Measurements from ENCODE around the gene RNF186.
"Not testable (repeated sequence)": the region's sequence is repeated elsewhere in the genome, so short reads cannot be mapped to it uniquely, and the experiment has no call there.

RNF186 gene

DNA sequence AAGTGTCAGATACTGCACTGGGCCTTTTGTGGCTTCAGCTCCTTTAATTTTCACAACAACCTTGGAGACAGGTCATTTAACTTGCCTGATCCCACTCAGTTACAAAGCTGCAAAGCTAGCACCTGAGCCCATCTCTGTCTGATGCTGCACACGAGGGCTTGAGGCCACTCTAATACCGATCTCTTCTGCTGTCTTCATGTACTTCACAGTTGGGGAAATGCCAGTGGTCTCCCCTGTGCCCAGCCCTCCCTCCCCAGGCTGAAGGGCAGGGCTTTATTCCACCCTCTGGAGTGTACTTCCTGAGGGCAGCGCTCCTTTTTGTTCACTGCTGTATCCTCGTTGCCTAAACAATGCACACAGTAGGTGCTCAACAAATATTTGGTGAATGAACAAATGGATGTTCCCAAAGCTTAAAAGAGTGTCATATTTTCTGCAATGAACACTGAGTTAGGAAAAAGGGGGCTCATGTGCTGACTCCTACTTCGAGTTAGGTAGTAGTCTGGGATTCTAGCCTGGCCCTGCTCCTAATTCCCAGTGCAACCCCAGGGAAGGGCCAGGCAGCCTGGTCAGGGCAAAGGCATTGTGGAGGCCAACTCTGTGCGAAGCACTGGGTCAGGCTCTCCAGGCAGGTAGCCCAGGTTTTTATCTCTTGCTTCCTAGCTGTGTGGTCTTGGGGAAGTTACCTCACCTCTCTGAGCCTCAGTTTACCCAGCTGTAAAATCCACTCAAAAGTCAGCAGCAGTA, 16.4 kb downstream of the RNF186 start:
- Histone ChIP-seq H3K4me1 (ENCODE audit: control extremely low read depth in 1 of 4, control insufficient read depth in 4 of 4, insufficient read depth in 4 of 4, low read length in 3 of 4) (peaks cover 0 to 14% (median 12%) of the 10 kb centered on the region in 4 experiments), H3K27me3 (replicated peaks in 2 of 5; ENCODE audit: control insufficient read depth in 4 of 5, insufficient read depth in 5 of 5, low read length in 4 of 5) (no peaks in the 10 kb centered on the region), H3K4me3 (ENCODE audit: control insufficient read depth in 1 of 7, extremely low read depth in 1 of 7, insufficient read depth in 4 of 7, low read depth in 2 of 7, low read length in 6 of 7) (peak overlapping the region in 6 of 7 experiments; percentile 50 to 83 (median 70)), H3K27ac (ENCODE audit: insufficient read depth in 1 of 2, low read depth in 1 of 2, low read length in 2 of 2, poor library complexity in 1 of 2, severe bottlenecking in 2 of 2) (peak overlapping the region in 1 of 2 experiments; percentile 25), H3K9me3 (ENCODE audit: control extremely low read depth in 1 of 5, control insufficient read depth in 4 of 5, insufficient read depth in 2 of 5, low read depth in 1 of 5, low read length in 4 of 5) (no peaks in the 10 kb centered on the region), H3K36me3 (ENCODE audit: control insufficient read depth in 4 of 4, insufficient read depth in 4 of 4, low read length in 3 of 4) (peaks cover 0 to 5% (median under 1%) of the 10 kb centered on the region in 4 experiments)
- 89% methylated on average over 3 of the region's 6 CpGs for WGBS (ENCODE audit: insufficient coverage)
- ChIA-PET CTCF (no interaction called here), POLR2A (no interaction called here)
- no peak for DNase-seq

DNA sequence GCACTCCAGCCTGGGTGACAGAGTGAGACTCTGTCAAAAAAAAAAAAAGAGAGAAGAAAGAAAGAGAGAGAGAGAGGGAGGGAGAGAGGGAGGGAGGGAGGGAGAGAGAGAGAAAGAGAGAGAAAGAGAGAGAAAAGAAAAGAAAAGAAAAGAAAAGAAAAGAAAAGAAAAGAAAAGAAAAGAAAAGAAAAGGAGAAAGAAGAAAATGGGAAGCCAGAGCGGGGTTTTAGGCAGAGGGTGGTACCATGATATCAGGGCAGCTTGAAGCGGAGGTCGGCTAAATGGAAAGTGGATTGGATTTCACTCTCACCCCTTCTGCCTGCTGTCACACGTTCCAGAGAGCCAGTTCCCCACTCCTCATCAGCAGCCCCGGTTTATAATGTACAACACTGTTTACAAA, 17.3 kb downstream of the RNF186 start:
- no peaks in the 10 kb centered on the region for H3K9me3 ChIP-seq (ENCODE audit: control extremely low read depth in 1 of 5, control insufficient read depth in 4 of 5, insufficient read depth in 2 of 5, low read depth in 1 of 5, low read length in 4 of 5)
- WGBS (ENCODE audit: insufficient coverage): 100% methylated on average over 2 of the region's 5 CpGs
- peaks cover 0 to 11% (median 2%) of the 10 kb centered on the region in 4 experiments for H3K36me3 ChIP-seq (ENCODE audit: control insufficient read depth in 4 of 4, insufficient read depth in 4 of 4, low read length in 3 of 4)
- no peaks in the 10 kb centered on the region for H3K27me3 ChIP-seq (replicated peaks in 2 of 5; ENCODE audit: control insufficient read depth in 4 of 5, insufficient read depth in 5 of 5, low read length in 4 of 5)
- DNase-seq: no peak
- ChIA-PET CTCF (no interaction called here), POLR2A (no interaction called here)
- H3K27ac ChIP-seq (ENCODE audit: insufficient read depth in 1 of 2, low read depth in 1 of 2, low read length in 2 of 2, poor library complexity in 1 of 2, severe bottlenecking in 2 of 2): no peak overlapping the region
- no peak overlapping the region for H3K4me3 ChIP-seq (ENCODE audit: control insufficient read depth in 1 of 7, extremely low read depth in 1 of 7, insufficient read depth in 4 of 7, low read depth in 2 of 7, low read length in 6 of 7)
- peaks cover 0 to 14% (median 12%) of the 10 kb centered on the region in 4 experiments for H3K4me1 ChIP-seq (ENCODE audit: control extremely low read depth in 1 of 4, control insufficient read depth in 4 of 4, insufficient read depth in 4 of 4, low read length in 3 of 4)

DNA sequence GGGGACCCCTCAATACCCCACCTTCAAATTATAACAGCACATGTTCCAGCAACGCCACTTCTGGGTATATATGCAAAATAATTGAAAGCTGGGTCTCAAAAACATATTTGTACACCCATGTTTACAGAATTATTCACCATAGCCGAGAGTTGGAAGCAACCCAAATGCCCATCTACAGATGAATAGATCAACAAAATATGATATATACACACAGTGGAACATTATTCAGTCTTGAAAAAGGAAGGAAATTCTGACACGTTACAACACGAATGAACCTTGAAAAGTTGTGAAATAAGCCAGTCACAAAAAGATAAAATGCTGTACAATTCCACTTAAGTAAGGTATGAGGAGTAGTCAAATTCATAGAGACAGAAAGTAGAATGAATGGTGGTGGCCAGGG, 20.5 kb downstream of the RNF186 start:
- WGBS (ENCODE audit: insufficient coverage): 94% methylated on average over 3 of the region's 4 CpGs
- Histone ChIP-seq H3K27me3 (replicated peaks in 2 of 5; ENCODE audit: control insufficient read depth in 4 of 5, insufficient read depth in 5 of 5, low read length in 4 of 5) (no peaks in the 10 kb centered on the region), H3K9me3 (ENCODE audit: control extremely low read depth in 1 of 5, control insufficient read depth in 4 of 5, insufficient read depth in 2 of 5, low read depth in 1 of 5, low read length in 4 of 5) (peaks cover 0 to 3% (median 0%) of the 10 kb centered on the region in 5 experiments), H3K4me3 (ENCODE audit: control insufficient read depth in 1 of 7, extremely low read depth in 1 of 7, insufficient read depth in 4 of 7, low read depth in 2 of 7, low read length in 6 of 7) (no peak overlapping the region), H3K4me1 (ENCODE audit: control extremely low read depth in 1 of 4, control insufficient read depth in 4 of 4, insufficient read depth in 4 of 4, low read length in 3 of 4) (peaks cover 0 to 14% (median 8%) of the 10 kb centered on the region in 4 experiments), H3K27ac (ENCODE audit: insufficient read depth in 1 of 2, low read depth in 1 of 2, low read length in 2 of 2, poor library complexity in 1 of 2, severe bottlenecking in 2 of 2) (no peak overlapping the region), H3K36me3 (ENCODE audit: control insufficient read depth in 4 of 4, insufficient read depth in 4 of 4, low read length in 3 of 4) (peaks cover 0 to 20% (median 8%) of the 10 kb centered on the region in 4 experiments)
- CTCF ChIA-PET: no interaction called here
- POLR2A ChIA-PET: no interaction called here
- DNase-seq: no peak

DNA sequence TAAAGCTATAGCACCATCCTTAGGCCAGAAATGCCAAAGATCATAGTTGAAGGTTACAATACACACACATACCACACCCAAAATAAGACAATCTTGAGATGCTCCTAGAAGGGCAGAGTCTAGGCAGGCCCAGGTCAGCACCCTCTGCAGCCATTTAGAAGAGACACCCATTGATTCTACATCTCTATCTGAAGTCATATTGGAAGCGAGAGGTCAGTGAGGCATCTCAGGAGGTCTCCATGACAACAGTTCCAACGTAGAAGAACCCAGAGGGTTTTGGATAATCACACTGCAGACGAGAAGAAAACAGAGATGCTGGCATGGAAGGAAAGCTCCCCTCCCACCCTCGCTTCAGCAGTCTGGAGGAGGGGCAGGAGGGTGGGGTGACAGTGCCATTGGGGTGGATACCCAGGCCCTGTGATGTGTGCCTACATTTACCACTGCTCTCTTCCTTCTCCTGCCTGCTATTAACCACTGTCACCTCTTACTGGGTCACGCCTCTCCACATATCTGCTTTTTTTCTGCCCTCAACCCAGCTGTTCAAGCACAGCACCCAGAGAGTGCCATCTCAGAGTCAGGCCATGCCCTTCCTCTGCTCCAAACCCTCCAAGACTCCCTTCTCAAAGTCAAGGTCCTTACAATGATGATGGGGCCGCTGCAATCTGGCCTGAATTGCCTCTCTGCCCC, 21.6 kb downstream of the RNF186 start:
- ChIA-PET CTCF (no interaction called here), POLR2A (no interaction called here)
- Histone ChIP-seq H3K4me3 (ENCODE audit: control insufficient read depth in 1 of 7, extremely low read depth in 1 of 7, insufficient read depth in 4 of 7, low read depth in 2 of 7, low read length in 6 of 7) (no peak overlapping the region), H3K4me1 (ENCODE audit: control extremely low read depth in 1 of 4, control insufficient read depth in 4 of 4, insufficient read depth in 4 of 4, low read length in 3 of 4) (peaks cover 0 to 3% (median under 1%) of the 10 kb centered on the region in 4 experiments), H3K36me3 (ENCODE audit: control insufficient read depth in 4 of 4, insufficient read depth in 4 of 4, low read length in 3 of 4) (peaks cover 0 to 20% (median 8%) of the 10 kb centered on the region in 4 experiments), H3K9me3 (ENCODE audit: control extremely low read depth in 1 of 5, control insufficient read depth in 4 of 5, insufficient read depth in 2 of 5, low read depth in 1 of 5, low read length in 4 of 5) (peaks cover 0 to 3% (median 0%) of the 10 kb centered on the region in 5 experiments), H3K27me3 (replicated peaks in 2 of 5; ENCODE audit: control insufficient read depth in 4 of 5, insufficient read depth in 5 of 5, low read length in 4 of 5) (no peaks in the 10 kb centered on the region), H3K27ac (ENCODE audit: insufficient read depth in 1 of 2, low read depth in 1 of 2, low read length in 2 of 2, poor library complexity in 1 of 2, severe bottlenecking in 2 of 2) (no peak overlapping the region)
- 98% methylated on average over 6 of the region's 6 CpGs for WGBS (ENCODE audit: insufficient coverage)
- DNase-seq: no peak

DNA sequence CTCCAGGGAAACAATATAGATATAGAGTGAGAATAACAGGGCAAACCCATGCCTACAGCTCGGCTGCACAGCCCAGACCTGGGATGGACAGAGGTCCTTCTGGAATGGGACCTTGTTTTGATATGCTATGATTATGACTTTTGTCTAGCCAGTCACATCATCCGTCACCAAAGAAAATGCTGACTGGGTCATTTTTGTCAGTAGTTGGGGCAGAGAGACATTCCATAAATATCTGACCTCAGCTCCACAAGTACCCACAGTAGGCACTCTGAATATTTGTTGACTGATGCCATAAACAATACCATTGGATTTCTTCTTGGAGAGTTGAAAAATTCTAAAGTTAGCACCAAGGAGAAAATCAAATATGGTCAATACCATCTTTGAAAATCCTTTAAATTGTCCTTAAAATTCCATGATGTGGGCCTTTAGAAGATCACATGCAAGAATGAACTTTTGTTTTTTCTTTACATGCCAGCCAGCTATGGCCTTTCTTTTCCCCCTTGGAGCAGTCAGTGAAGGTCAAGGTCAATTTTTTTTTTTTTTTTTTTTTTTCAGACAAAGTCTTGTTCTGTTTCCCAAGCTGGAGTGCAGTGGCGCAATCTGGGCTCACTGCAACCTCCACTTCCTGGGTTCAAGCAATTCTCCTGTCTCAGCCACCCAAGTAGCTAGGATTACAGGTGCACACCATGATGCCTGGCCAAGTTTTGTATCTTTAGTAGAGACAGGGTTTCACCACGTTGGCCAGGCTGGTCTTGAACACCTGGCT, 22.7 kb downstream of the RNF186 start:
- WGBS (ENCODE audit: insufficient coverage): 100% methylated on average over 1 of the region's 4 CpGs

DNA sequence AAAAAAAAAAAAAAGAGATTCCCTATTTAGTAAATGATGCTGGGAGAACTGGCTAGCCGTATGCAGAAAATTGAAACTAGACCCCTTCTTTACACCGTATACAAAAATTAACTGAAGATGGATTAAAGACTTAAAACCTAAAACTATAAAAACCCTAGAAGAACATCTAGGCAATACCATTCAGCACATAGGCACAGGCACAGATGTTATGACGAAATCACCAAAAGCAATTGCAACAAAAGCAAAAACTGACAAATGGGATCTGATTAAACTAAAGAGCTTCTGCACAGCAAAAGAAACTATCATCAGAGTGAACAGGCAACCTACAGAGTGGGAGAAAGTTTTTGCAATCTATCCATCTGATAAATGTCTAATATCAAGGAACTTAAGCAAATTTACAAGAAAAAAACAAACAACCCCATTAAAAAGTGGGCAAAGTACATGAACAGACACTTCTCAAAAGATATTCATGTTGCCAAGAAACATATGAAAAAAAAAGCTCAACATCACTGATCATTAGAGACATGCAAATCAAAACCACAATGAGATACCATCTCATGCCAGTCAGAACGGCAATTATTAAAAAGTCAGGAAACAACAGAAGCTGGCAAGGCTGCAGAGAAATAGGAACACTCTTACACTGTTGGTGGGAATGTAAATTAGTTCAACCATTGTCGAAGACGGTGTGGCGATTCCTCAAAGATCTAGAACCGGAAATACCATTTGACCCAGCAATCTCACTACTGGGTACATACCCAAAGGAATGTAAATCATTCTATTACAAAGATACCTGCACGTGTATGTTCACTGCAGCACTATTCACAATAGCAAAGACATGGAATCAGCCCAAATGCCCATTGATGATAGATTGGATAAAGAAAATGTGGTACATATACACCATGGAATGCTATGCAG, 24.8 kb downstream of the RNF186 start:
- H3K4me1 ChIP-seq (ENCODE audit: control extremely low read depth in 1 of 4, control insufficient read depth in 4 of 4, insufficient read depth in 4 of 4, low read length in 3 of 4); CTCF ChIA-PET; H3K9me3 ChIP-seq (ENCODE audit: control extremely low read depth in 1 of 5, control insufficient read depth in 4 of 5, insufficient read depth in 2 of 5, low read depth in 1 of 5, low read length in 4 of 5); H3K4me3 ChIP-seq (ENCODE audit: control insufficient read depth in 1 of 7, extremely low read depth in 1 of 7, insufficient read depth in 4 of 7, low read depth in 2 of 7, low read length in 6 of 7); H3K27ac ChIP-seq (ENCODE audit: insufficient read depth in 1 of 2, low read depth in 1 of 2, low read length in 2 of 2, poor library complexity in 1 of 2, severe bottlenecking in 2 of 2); POLR2A ChIA-PET; H3K27me3 ChIP-seq (replicated peaks in 2 of 5; ENCODE audit: control insufficient read depth in 4 of 5, insufficient read depth in 5 of 5, low read length in 4 of 5): not testable (repeated sequence)
- DNase-seq: peak in 1 of 3 donors; percentile 9
- 69% methylated on average over 3 of the region's 9 CpGs for WGBS (ENCODE audit: insufficient coverage)
- H3K36me3 ChIP-seq (ENCODE audit: control insufficient read depth in 4 of 4, insufficient read depth in 4 of 4, low read length in 3 of 4): peaks cover 0 to 28% (median 8%) of the 10 kb centered on the region in 4 experiments

More for the DNA sequence above, 22.7 kb downstream of the RNF186 start:
- Histone ChIP-seq H3K27me3 (replicated peaks in 2 of 5; ENCODE audit: control insufficient read depth in 4 of 5, insufficient read depth in 5 of 5, low read length in 4 of 5) (no peaks in the 10 kb centered on the region), H3K9me3 (ENCODE audit: control extremely low read depth in 1 of 5, control insufficient read depth in 4 of 5, insufficient read depth in 2 of 5, low read depth in 1 of 5, low read length in 4 of 5) (peaks cover 0 to 3% (median 0%) of the 10 kb centered on the region in 5 experiments), H3K4me3 (ENCODE audit: control insufficient read depth in 1 of 7, extremely low read depth in 1 of 7, insufficient read depth in 4 of 7, low read depth in 2 of 7, low read length in 6 of 7) (no peak overlapping the region), H3K36me3 (ENCODE audit: control insufficient read depth in 4 of 4, insufficient read depth in 4 of 4, low read length in 3 of 4) (peaks cover 0 to 20% (median 8%) of the 10 kb centered on the region in 4 experiments), H3K4me1 (ENCODE audit: control extremely low read depth in 1 of 4, control insufficient read depth in 4 of 4, insufficient read depth in 4 of 4, low read length in 3 of 4) (no peaks in the 10 kb centered on the region), H3K27ac (ENCODE audit: insufficient read depth in 1 of 2, low read depth in 1 of 2, low read length in 2 of 2, poor library complexity in 1 of 2, severe bottlenecking in 2 of 2) (no peak overlapping the region)
- ChIA-PET POLR2A (no interaction called here), CTCF (no interaction called here)
- no peak for DNase-seq

All from common myeloid progenitor, CD34-positive (primary cell).